ENCODE results near the gene CACNA2D3.

Gene CACNA2D3

GRCh38 chr3:55030938-55031337, 908.6 kb downstream of the CACNA2D3 start:
- TF ChIP-seq BHLHE40 (IDR thresholded peaks at IDR 0.05; ENCODE audit: borderline replicate concordance) (no peak), FOXM1 (IDR thresholded peaks at IDR 0.05; ENCODE audit: borderline replicate concordance) (no peak), FOXA1 (IDR thresholded peaks at IDR 0.05) (no peak), HDGF (IDR thresholded peaks at IDR 0.05; ENCODE audit: borderline replicate concordance) (no peak), SUZ12 (IDR thresholded peaks at IDR 0.05) (no peak), L3MBTL2 (conservative IDR thresholded peaks at IDR 0.05) (no peak), ELF4 (IDR thresholded peaks at IDR 0.05) (no peak), CTBP1 (IDR thresholded peaks at IDR 0.05; ENCODE audit: borderline replicate concordance) (no peak), SP1 (IDR thresholded peaks at IDR 0.05) (no peak), TARDBP (IDR thresholded peaks at IDR 0.05) (no peak), ZNF384 (IDR thresholded peaks at IDR 0.05) (no peak)
- DNase-seq (ENCODE audit: extremely low spot score), result no peak
- ChIA-PET CTCF (no interaction called here), POLR2A (no interaction called here)

- ChIA-PET CTCF (no interaction called here), POLR2A (no interaction called here)
- DNase-seq (ENCODE audit: extremely low spot score), result no peak
- no peak for TF ChIP-seq ELF4 (IDR thresholded peaks at IDR 0.05)
- no peak for TF ChIP-seq BHLHE40 (IDR thresholded peaks at IDR 0.05; ENCODE audit: borderline replicate concordance)
- no peak for TF ChIP-seq L3MBTL2 (conservative IDR thresholded peaks at IDR 0.05)
- TF ChIP-seq LEF1 (IDR thresholded peaks at IDR 0.05; ENCODE audit: borderline replicate concordance), result no peak
- TF ChIP-seq PKNOX1 (IDR thresholded peaks at IDR 0.05), result no peak
- no peak for TF ChIP-seq FOXM1 (IDR thresholded peaks at IDR 0.05; ENCODE audit: borderline replicate concordance)
- no peak for TF ChIP-seq HDGF (IDR thresholded peaks at IDR 0.05; ENCODE audit: borderline replicate concordance)
- no peak for TF ChIP-seq FOXA1 (IDR thresholded peaks at IDR 0.05)
- TF ChIP-seq TARDBP (IDR thresholded peaks at IDR 0.05), result no peak
- TF ChIP-seq ARNT (IDR thresholded peaks at IDR 0.05), result no peak
- no peak for TF ChIP-seq CTBP1 (IDR thresholded peaks at IDR 0.05; ENCODE audit: borderline replicate concordance)
- TF ChIP-seq SUZ12 (IDR thresholded peaks at IDR 0.05), result no peak
- TF ChIP-seq FOXK2 (IDR thresholded peaks at IDR 0.05), result no peak
- no peak for TF ChIP-seq NFRKB (IDR thresholded peaks at IDR 0.05)
Observed at GRCh38 chr3:55036883-55037577, 914.7 kb downstream of the CACNA2D3 start.

- POLR2A ChIA-PET, result no interaction called here
- TF ChIP-seq NFRKB (IDR thresholded peaks at IDR 0.05) (no peak), ZNF384 (IDR thresholded peaks at IDR 0.05) (no peak), ARNT (IDR thresholded peaks at IDR 0.05) (no peak), CTBP1 (IDR thresholded peaks at IDR 0.05; ENCODE audit: borderline replicate concordance) (no peak), FOXM1 (IDR thresholded peaks at IDR 0.05; ENCODE audit: borderline replicate concordance) (no peak), TARDBP (IDR thresholded peaks at IDR 0.05) (no peak), ELF4 (IDR thresholded peaks at IDR 0.05) (no peak), LEF1 (IDR thresholded peaks at IDR 0.05; ENCODE audit: borderline replicate concordance) (no peak), HDGF (IDR thresholded peaks at IDR 0.05; ENCODE audit: borderline replicate concordance) (no peak), FOXK2 (IDR thresholded peaks at IDR 0.05) (no peak)
- DNase-seq (ENCODE audit: extremely low spot score), result no peak
- CTCF ChIA-PET, result no interaction called here
Observed at GRCh38 chr3:55042591-55042990, 920.2 kb downstream of the CACNA2D3 start.

- CTCF ChIA-PET, result no interaction called here
- DNase-seq (ENCODE audit: extremely low spot score), result no peak
- TF ChIP-seq SP1 (IDR thresholded peaks at IDR 0.05) (no peak), BHLHE40 (IDR thresholded peaks at IDR 0.05; ENCODE audit: borderline replicate concordance) (no peak), SUZ12 (IDR thresholded peaks at IDR 0.05) (no peak)
- POLR2A ChIA-PET, result no interaction called here
Observed at GRCh38 chr3:55044486-55044885, 922.1 kb downstream of the CACNA2D3 start.

- DNase-seq (ENCODE audit: extremely low spot score), result no peak
- ChIA-PET POLR2A (no interaction called here), CTCF (no interaction called here)
- TF ChIP-seq FOXA1 (IDR thresholded peaks at IDR 0.05), result no peak
- no peak for TF ChIP-seq ELF4 (IDR thresholded peaks at IDR 0.05)
- no peak for TF ChIP-seq ZNF384 (IDR thresholded peaks at IDR 0.05)
- no peak for TF ChIP-seq PKNOX1 (IDR thresholded peaks at IDR 0.05)
- TF ChIP-seq SP1 (IDR thresholded peaks at IDR 0.05), result no peak
- TF ChIP-seq L3MBTL2 (conservative IDR thresholded peaks at IDR 0.05), result no peak
- no peak for TF ChIP-seq ARNT (IDR thresholded peaks at IDR 0.05)
Observed at GRCh38 chr3:55059027-55059629, 936.8 kb downstream of the CACNA2D3 start.

GRCh38 chr3:55060896-55061719, 938.8 kb downstream of the CACNA2D3 start:
- ChIA-PET CTCF (interaction anchor here (0.6 kb wide), 2 partner anchors 197 to 1621 kb away, joined by 3 to 4 read pairs; no protein-coding TSS in a partner anchor), POLR2A (interaction anchor here (1.1 kb wide), 1 partner anchor 106 kb away, joined by 3 read pairs; no protein-coding TSS in a partner anchor)
- DNase-seq (ENCODE audit: extremely low spot score), result no peak
- TF ChIP-seq BHLHE40 (IDR thresholded peaks at IDR 0.05; ENCODE audit: borderline replicate concordance) (no peak), L3MBTL2 (conservative IDR thresholded peaks at IDR 0.05) (no peak), FOXA1 (IDR thresholded peaks at IDR 0.05) (no peak), ELF4 (IDR thresholded peaks at IDR 0.05) (no peak), FOXM1 (IDR thresholded peaks at IDR 0.05; ENCODE audit: borderline replicate concordance) (no peak), TARDBP (IDR thresholded peaks at IDR 0.05) (no peak), PKNOX1 (IDR thresholded peaks at IDR 0.05) (no peak), NFRKB (IDR thresholded peaks at IDR 0.05) (no peak), ARNT (IDR thresholded peaks at IDR 0.05) (no peak), ZNF384 (IDR thresholded peaks at IDR 0.05) (no peak)

All from HEK293T (cell line).